Loucy (cell line): ENCODE measurements around the gene BPIFA1.

Experiments
- CTCF ChIP-seq: fragments of 200-600 bp; sonication (generic); conservative IDR thresholded peaks from 2 replicates; pipeline ENCODE4 v1.5.1; 2014; ENCODE audit warnings: mild to moderate bottlenecking, antibody characterized with exemption, low read length
- EZH2phosphoT487 ChIP-seq: fragments of 200-600 bp; IDR thresholded peaks from 2 replicates; pipeline ENCODE4 v1.6.1; 2018; ENCODE audit warnings: antibody characterized with exemption, mild to moderate bottlenecking, moderate library complexity, borderline replicate concordance

GRCh38 chr20:33199026-33199425 lies 36.8 kb upstream of the BPIFA1 start:
- TF ChIP-seq CTCF (no peak), EZH2phosphoT487 (no peak)
